HG02642 (cell line): Measurements from ENCODE around the gene RAPGEF2.
"Not testable (repeated sequence)": the region's sequence is repeated elsewhere in the genome, so short reads cannot be mapped to it uniquely, and the experiment has no call there.

ENCODE experiments used
- ATAC-seq: cut with Tn5 transposase; IDR thresholded peaks from one replicate; pipeline ENCODE4 v1.9.1; 2021; ENCODE audit warnings: mild to moderate bottlenecking; ENCODE audit not compliant: unreplicated experiment, poor library complexity

The RAPGEF2 gene

DNA sequence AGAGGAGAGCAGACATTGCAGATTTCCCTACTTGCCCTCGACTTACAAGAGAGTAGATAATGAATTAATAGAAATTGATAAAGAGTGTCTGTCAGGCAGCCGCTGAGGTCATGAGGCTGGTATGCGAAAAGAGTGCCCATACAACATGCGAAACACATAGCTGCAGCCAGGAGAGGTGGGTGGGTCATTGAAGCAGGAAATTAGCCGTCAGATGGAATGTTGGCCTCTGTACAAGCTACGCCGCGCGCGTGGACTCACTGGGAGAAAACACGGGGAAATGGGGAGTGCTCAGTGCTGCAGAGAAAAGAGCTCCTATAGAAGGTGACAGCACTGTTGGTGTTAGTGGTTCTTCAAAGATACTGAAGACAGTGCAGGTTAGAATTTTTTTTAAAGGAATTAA, 125.1 kb downstream of the RAPGEF2 start:
- no peak for ATAC-seq

- ATAC-seq, result no peak
These were observed 126.3 kb downstream of the RAPGEF2 start for GRCh38 chr4:159229164-159229563.

- ATAC-seq, result no peak
These were observed 129.7 kb downstream of the RAPGEF2 start for GRCh38 chr4:159232465-159233106.

- ATAC-seq, result no peak
These were observed 133.0 kb downstream of the RAPGEF2 start for GRCh38 chr4:159235779-159236368.

GRCh38 chr4:159237975-159238374, 135.1 kb downstream of the RAPGEF2 start:
- no peak for ATAC-seq

GRCh38 chr4:159238631-159239030, 135.8 kb downstream of the RAPGEF2 start:
- no peak for ATAC-seq

DNA sequence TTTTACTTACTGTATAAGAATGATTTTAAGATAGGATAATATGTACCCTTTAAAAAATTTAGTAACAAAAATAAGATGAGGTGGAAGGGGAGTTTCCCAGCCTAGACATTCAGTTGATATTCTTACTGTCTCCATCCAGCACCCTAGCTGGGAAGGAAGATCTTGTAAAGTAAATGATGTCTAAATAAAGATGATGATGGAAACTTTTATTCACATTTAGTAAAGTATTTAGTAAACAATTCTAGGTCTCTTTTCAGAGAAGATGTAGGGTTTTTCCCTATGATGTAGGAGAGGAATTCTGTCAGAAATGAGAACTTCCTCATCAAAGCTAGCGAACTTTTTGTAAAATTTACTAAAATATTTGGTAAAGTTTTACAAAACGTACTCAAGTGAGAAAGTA, 136.8 kb downstream of the RAPGEF2 start:
- ATAC-seq, result no peak

DNA sequence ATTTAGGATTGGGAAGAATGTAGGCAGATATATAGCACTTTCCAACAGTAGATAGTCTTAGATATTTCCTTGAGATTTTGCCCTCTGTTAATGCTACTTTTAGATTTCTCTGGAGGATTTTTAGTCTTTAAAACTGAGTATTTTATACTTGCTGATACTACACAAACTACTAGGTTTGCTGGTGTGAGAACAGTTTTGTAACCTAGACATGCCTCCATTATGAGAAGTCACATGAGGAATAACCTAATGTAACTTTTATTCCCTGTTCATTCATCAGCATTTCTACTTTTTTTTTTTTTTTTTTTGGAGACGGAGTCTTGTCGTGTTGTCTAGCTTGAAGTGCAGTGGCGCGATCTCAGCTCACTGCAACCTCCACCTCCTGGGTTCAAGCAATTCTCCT, 137.2 kb downstream of the RAPGEF2 start:
- ATAC-seq, result no peak

DNA sequence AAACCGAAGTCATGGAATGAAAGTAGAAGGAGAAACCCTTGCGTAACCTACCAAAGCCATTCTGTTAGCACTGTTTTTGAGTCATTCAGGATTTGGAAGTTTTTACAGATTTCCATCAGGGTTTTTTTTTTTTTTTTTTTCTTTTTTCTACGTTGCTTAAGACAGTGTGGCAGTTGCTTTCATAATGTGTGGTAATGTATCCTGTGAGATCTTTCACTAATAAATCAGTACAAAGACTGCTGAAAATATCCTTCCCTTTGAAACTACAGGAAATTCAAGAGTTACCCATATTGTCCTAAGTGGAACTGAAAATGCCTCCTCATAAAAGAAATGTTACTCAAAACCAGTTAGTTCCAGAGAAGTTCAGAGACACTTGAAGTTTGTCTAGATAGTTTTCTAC, 137.8 kb downstream of the RAPGEF2 start:
- ATAC-seq, result no peak

- ATAC-seq, result no peak
These were observed 139.5 kb downstream of the RAPGEF2 start for GRCh38 chr4:159242427-159242826.

- no peak for ATAC-seq
These were observed 145.7 kb downstream of the RAPGEF2 start for GRCh38 chr4:159248384-159249178.

DNA sequence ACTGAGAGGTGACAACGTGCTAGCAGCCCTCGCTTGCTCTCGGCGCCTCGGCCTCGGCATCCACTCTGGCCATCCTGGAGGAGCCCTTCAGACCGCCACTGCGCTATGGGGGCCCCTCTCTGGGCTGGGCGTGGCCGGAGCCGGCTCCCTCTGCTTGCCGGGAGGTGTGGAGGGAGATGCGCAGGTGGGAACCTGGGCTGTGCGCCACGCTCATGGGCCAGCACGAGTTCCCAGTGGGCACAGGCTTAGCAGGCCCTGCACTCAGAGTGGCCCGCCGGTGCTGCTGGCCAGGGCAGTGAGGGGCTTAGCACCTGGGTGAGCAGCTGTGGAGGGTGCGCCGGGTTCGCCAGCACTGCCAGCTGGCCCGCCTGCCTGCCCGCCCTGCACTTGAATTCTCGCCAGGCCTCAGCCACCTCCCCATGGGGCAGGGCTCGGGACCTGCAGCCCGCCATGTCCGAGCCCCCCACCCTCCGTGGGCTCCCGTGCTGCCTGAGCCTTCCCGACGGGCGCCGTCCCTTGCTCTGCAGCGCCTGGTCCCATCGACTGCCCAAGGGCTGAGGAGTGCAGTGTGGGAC, 148.0 kb downstream of the RAPGEF2 start:
- ATAC-seq, result no peak

DNA sequence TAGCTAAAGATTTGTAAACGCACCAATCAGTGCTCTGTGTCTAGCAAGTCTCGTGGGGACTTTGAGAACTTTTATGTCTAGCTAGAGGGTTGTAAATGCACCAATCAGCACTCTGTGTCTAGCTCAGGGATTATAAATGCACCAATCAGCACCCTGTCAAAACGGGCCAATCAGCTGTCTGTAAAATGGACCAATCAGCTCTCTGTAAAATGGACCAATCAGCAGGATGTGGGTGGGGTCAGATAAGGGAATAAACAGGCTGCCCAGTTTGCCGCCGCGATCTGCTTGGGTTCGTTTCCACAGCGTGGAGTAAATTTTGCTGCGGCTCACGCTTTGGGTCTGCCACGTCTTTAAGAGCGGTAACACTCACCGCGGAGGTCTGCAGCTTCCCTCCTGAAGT, 148.7 kb downstream of the RAPGEF2 start:
- not testable (repeated sequence) for ATAC-seq

- ATAC-seq, result no peak
These were observed 149.6 kb downstream of the RAPGEF2 start for GRCh38 chr4:159252491-159252890.

- ATAC-seq, result no peak
These were observed 153.2 kb downstream of the RAPGEF2 start for GRCh38 chr4:159256037-159256436.

DNA sequence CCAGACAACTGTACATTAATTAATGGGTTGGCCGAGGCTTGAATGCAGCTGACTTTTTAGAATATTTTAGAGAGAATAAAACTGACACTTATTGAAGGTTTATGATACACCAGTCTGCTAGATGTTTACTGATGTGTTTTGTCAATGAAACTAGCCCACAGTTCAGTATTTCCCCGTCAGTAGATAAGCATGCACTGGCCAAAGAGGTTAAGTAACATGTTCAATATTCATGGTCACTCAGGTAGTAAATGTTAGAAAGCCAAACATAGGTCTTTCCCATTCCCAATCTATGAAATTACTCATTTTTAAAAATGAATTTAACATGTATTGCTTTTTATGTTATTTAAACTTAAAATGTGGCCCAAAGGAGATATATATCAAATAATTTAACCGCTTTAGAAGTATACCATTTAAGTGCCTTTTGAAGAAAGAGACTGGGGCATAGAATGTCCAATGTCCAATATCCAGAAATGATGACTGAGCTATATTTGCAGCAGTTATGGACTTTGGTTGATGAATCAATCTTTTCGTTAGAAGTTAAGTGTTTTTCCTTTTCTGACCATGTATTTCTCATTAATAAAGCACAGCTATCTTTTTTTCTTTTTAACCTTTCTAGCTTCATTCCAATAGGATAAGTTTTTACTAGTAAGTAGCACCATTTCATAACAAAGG, 156.1 kb downstream of the RAPGEF2 start:
- ATAC-seq, result no peak

DNA sequence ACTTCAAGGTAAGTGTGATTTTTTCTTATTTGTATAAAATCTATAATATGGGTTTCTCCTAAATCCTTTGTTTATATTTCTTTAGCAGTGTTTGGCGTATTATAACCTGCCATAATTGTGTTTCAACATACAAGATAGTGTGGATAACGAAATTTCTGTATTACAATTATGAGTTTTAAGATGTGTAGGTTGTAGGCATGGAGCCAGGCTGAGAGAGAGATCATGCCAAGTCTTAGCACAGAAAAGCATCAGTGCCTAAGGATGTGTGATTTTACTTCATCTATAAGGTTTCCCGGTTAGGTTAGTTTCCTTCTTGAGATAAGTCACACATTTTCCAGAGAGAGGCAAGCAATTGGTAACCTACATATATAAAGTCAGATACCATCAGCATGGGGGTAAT, 161.2 kb downstream of the RAPGEF2 start:
- no peak for ATAC-seq

- ATAC-seq, result no peak
These were observed 164.3 kb downstream of the RAPGEF2 start for GRCh38 chr4:159266981-159267868.

DNA sequence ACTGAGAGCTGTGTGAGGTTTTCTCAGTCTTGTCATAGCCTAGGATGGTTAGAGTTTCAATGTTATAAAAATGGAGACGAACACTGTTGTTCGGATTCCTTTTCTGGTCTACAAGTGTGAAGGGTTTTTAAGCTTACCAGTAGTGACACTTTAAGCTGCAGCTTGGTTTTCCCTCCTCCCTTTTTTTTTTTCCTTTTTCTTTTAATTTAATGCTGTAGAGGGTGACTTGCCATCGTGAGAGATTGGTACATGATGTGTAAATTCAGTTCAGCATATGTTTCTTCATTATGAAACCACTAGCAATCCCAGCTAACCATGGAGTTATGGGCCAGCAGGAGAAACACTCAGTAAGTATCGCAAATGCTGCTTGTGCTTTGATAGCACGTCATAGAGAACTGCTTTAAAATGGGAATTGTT, 165.0 kb downstream of the RAPGEF2 start:
- ATAC-seq, result no peak

DNA sequence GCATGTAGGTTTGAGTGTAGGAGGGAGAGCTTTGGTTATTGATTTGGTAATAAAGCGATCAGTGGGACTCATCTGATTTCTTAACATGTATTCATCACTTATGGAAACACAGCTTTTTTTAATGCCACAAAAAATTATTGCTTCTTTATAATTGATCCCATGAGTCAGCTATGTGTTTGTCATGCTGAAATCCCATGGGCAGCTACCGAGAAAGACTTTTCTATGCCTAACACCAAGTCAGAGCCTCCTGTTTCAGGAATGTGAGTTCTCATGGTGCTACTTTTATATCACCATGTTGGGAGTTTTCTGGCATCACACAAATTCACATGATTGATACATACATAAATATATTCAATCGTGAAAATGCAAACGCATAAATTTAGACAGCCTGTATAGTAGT, 165.7 kb downstream of the RAPGEF2 start:
- no peak for ATAC-seq
